ENCODE measurements around the gene GRIN2B.

GRIN2B gene

DNA sequence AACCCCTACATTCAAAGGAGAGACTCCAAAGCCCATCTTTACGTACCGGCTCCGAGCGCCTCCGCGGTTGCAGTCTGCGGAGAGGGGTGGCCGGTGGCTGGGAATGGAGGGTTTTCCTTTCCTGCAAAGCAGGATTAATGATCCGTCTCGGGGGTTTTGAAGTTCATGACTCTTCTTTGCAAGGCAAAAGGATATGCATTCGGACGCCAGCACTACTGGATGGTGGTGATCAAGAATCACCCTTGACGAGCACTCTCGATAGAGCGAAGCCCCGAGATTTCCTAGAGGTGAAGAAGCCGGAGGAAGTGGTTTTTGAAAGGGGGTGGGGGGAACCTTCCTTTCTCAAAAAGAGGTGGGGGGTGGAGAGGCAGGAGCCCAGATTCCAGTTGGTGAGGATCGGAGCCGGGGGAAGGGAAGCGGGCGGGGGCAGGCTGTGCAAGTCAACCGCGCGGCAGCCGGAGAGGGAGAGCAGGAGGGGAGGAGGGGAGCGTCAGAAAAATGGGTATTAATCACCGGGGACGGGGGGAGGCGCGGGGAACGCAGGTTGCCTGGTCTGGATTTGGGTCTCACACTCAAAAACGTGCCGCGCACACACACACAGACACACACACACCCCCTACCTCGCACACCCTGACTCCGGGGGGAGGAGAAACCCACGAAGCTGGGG lies at the start of gene GRIN2B:
GRIN2B (minus strand) TSS at position 307 of the 667 bp plus-strand sequence. CDS start 115,394 bp downstream, outside the sequence.
- no peak for DNase-seq (ENCODE audit: low read depth)

DNA sequence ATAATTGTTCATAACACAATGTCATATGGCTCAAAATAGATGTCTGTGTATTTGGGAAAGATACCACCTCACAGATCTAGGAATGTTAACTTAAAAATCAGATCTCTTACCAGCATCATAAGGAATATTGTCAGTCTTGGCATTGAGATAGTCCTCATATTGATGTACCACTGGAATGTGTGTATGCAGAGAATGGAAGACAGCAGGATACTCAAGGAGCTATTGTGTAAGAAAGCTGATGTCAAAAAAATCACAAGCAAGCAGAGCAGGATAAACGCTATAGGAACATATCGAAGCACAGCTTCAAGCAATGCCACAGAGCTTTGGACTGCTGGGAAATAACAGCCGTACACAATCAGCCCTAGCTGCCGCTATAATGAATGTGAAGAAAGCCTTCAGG lies 45.1 kb upstream of the GRIN2B start:
- DNase-seq (ENCODE audit: low read depth) = no peak

DNA sequence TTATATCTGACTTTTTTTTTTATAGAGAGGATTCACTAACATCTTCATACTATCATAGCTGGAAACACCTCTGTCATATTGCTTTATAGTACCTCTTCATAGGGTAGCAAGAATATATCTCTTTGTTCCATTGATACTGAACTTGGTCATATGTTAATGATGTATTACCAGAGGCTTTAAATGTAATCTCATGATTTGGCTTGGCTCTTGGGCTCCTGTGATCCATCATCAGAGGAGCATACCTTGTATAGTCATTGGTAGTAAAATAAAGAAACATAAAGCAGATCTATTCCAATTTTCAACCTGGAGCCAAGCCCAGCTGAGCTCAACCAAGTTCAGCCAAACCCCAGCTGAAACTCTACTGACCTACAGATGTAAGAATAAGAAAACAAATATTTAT lies 43.2 kb upstream of the GRIN2B start:
- DNase-seq (ENCODE audit: low read depth) = no peak

DNA sequence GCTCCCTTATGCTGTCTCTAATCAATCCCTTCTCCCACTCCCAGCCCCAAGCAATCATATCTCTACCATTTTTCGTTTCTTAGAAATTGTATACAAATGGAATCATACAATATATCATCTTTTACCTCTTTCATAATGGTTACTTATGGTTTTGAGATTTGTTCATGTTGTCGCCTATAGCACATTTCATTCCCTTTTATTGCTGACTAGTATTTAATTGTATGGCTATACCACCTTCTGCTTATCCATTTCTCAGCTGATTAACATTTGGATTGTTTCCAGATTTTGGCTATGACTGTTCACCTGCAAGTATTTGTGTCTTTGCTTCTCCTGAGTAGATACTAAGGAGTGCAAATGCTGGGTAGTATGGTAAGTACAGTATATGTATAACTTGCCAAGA lies 36.7 kb upstream of the GRIN2B start:
- no peak for DNase-seq (ENCODE audit: low read depth)

DNA sequence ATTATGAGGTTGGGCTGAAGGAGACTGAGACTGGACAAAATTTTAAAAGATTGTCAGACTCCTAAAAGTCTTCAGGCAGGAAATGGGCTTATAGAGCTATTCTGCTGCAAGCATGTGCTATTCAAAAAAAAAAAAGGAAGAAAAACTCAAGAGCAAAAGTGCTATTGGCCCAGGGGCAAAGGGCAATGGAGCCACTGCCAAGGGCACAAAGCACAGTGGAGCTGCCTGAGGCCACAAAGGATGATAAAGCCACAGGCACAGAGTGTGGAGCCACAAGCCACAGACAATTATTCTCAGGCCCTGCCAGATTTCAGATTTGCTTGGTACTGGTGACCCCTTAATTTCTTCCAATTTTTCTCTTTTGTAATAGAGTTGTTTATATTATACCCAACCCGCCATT lies 29.6 kb upstream of the GRIN2B start:
- DNase-seq (ENCODE audit: low read depth) = no peak

DNA sequence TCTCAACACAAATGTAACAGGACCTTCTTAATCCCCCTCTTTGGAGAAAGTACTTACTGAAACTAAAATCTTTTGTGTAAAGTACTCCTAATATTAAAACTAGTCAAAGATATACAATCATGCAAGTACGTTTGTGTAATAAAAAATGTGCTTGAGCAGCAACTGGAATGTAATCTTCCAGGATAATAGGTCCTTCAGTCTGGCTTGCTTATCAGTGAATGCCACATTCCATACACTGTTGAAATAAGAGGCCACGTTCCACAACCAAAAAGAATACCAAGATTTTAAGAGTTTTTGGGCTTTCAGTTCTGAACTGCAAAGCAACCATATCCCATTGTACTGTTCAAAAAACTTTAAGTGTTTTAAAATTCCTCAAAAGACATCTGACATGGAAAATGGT lies 26.2 kb upstream of the GRIN2B start:
- no peak for DNase-seq (ENCODE audit: low read depth)

DNA sequence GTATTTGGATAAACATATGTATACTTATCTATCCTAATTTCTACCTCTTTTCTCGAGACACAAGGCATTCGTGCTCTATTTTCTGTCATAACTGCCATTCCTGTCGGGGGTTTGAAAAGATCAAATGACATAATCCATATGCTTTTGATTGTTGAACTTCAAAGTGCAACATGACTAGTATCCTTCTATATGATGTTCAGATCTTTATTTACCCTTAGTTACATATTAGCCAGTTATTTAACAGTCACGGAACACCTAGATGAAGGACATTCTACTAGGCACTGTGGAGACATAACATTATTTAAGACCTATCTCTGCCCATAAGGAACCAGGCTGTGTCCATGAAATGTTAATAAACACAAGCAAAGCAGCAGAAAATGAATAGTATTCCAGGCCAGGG lies 11.2 kb upstream of the GRIN2B start:
- DNase-seq (ENCODE audit: low read depth) = no peak

DNA sequence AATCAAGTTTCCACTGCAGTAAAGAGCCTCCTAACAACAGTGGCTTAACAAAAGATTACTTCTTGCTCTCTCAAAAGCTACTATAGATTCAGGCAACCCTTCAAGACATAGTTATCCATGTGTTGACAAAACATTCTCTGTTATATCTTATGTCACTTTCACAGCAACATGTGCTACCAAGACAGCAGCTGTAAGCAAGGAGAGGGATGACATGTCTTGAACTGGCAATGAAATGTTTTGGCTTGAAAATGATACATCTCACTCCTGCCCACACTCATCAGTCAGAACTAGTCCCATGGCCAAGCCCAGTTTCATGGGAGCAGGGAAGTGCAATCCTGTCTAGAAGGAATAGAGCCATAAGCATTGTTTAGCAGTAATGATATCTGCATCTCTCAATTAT lies 10.7 kb upstream of the GRIN2B start:
- no peak for DNase-seq (ENCODE audit: low read depth)

DNA sequence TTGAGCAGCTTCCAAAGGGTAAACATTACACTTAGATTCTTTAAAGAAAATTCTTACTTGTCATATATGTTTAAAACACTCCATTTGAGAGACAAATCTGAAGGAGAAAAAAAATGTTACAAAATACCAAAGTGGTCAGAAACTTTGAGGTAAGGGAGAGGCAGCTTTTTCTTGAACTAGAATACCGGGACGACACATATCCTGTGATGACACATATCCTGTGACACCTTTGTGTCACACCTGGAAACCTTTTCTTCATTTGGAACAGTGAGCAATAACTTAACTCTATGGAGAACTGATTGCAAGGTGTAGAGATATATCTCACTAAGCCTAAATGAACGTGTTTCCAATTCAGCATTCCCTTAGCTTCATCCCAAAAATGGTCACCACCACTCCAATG lies 4.6 kb upstream of the GRIN2B start:
- DNase-seq (ENCODE audit: low read depth) = no peak

DNA sequence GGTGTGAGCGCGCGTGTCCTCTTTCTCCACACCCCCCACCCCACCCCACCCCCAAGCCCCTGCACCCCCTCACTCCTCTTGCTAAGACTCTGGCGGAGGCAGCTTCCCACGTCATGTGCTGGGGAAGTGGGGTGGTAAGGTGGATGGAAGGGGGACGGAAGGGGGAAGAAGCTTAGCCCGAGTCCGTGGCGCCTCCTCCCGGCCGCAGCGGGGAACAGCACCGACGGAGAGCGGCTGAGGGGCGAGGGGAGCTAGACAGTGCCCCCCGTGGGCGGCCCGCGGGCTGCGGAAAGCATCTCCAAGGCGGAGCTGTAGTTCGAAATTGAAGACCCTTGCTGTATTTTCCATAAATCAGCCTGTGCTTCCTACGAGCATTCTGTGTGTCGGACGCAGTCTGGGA lies 588 bp upstream of the GRIN2B start:
- DNase-seq (ENCODE audit: low read depth) = no peak

DNA sequence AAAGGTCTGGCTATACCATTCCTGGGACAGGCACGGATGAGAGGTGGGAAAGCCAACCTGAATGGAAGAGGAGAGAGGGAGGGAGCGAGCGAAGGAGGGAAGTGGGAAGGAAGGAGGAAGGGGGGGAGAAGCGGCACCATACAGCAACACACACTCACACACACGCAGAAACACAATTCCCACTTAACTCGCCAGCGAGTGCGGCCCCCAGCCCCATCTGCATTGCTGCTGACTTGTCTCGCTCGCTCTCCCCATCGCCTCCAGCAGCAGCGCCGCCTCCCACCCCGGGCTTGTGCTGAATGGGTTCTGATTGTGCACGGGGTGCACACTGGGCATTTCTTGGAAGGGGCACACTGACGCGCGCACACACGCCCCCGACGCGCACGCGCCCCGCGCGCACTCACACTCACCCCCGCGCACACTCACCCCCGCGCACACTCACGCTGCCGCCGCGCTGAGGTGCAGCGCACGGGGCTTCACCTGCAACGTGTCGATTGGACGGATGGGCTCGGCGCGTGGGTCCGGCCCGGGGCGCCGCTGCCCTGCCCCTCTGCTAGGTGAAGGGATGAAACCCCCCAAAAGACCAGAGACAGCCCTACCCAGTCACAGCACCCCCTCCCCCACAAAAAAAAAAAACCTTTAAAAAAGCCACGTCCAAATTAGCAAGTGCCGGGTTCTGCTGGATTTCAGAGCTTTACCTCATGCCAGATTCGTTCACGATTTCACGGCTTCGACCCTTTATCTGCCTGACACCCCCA lies 685 bp downstream of the GRIN2B start:
- no peak for DNase-seq (ENCODE audit: low read depth)

DNA sequence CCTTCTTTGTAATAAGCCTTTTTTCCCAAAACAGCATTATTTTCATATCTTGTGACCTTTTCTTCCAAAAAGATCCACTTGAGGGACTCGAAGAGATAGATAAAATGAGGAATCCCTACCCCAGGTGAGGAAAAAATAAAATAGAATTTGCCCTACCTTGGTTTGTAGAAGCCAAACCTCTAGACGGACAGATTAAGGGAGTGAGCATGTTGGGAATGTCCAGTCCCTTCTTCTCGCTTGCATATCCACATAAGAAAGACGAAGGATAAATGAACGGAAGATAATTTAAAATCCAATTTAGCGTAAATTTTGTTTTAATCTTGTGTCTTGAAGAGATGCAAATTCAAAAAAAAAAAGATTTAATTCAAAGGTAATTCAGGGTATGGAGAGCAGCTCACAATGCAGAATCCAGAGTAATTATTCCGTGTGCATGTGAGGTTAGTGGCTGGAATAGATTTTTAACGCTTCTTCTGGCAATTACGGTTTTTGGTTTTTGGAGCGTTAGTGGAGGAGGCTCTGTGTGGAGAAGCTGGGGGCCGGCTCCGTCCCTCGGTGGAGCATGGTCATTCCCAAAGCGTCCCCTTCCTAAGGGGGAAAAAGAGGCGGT lies 1.5 kb downstream of the GRIN2B start:
- no peak for DNase-seq (ENCODE audit: low read depth)

DNA sequence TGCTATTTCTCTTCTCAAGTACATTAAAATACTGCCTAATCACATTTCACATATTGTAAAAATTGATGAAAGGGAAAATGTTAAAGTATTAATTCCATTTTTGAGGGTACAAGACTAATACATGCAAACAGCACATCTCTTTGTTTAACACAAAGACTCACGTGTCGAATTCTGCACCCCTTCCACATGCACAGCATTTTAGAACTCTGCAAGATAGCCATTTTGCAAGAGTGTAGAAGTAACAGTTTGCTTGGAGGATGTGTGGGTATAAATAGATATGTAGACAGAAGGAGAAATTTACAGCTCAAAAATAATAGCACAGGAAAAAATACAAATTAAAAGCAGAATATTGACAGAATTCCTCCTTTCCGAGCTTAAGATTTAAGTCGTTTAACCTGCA lies 2.5 kb downstream of the GRIN2B start:
- DNase-seq (ENCODE audit: low read depth) = no peak

DNA sequence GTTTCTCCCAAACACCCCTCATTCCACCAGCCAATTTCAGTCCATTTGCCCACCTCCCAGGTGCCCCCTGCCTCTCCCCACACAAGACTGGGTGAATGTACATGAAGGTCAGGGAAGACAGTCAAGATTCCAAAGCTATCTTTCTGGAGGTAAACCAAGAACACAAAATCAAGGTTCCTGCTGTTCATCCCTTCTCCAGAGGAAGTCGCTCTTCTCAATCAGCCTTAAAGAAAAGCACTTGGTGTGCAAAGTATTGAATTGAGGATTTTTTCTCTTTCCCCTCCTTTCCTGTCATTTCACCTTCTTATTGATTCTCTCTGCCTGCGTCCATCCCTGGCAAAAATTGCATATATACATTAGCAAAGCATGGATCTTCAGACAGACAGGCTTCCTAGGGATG lies 4.5 kb downstream of the GRIN2B start:
- DNase-seq (ENCODE audit: low read depth) = no peak

DNA sequence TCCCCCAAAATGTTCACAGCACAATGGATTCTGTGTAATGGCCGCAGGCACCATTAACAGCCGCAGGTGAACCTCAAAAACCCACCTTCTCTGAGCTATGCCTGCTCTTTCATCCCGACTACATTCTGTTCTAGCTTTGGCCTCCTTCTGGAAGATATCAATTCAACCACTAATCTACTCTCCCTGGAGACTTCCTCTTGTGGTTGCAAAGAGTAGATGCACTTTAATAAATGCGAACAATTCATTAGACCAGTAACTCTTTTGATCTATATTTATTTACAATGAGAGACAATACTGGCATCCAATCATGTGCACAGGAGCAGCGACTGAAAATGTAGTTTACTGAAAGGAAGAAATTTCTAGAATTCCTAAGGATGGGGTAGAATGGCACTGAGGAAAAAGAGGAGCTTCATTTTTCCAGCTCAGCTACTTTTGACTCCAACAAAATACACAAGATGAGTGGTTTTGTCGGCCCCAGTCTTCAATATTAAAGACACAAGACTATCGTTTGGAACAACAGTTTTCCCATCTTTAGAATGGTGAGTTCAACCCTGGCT lies 5.3 kb downstream of the GRIN2B start:
- DNase-seq (ENCODE audit: low read depth) = no peak

DNA sequence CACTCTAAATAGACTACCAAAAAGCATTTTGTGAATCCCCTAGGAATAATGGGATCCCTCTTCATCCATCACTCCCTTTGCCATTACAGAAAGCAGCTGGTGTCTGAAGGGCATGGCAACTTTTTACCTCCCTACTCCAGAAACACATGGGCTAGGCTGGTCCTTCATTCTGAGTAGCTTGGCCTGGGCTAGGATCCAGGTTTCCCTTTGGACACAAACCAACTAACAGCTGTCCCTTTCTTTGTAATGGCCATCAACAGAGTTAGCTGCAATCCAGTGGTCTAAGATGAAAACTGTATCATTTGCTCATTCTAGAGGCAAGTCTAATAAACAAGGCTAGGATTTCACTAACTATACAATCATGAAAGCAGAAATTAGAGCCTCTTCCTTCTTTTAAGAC lies 7.4 kb downstream of the GRIN2B start:
- DNase-seq (ENCODE audit: low read depth) = no peak

DNA sequence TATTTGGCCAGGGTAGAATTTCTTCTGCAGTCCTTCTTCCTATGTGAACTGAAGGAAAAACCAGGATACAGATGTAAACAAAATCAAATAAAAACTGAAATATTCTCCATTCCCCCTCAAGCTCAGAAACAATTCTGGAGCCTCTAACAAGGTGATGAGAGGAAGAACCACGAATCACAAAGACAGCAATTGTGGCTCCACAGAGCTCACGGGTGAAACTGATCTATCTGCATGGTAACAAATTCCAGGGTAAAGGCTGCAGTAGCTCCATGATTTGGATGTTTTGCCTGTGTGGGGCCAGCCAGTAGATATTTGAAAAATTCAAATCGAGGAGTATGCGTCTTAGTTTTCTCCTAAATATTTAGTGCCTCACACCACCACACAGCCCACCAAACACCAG lies 10.6 kb downstream of the GRIN2B start:
- no peak for DNase-seq (ENCODE audit: low read depth)

DNA sequence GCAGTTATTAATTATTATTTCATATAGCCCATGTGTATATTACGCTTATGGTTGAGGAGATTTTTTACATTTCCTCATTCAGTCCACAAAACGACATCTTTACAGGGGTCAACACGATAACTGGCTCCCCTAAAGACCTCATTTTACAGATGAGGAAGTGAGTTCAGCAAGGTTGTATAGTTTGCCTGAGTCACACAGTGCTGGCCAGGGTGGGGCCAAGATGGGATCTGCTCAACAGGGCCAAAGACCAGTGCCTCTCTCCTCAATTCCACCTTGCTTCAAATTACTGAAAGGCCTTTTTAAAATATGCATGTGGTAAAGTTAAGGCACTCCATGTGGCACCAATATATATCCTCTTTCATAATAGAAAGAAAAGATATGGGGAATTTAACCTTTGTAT lies 13.1 kb downstream of the GRIN2B start:
- no peak for DNase-seq (ENCODE audit: low read depth)

DNA sequence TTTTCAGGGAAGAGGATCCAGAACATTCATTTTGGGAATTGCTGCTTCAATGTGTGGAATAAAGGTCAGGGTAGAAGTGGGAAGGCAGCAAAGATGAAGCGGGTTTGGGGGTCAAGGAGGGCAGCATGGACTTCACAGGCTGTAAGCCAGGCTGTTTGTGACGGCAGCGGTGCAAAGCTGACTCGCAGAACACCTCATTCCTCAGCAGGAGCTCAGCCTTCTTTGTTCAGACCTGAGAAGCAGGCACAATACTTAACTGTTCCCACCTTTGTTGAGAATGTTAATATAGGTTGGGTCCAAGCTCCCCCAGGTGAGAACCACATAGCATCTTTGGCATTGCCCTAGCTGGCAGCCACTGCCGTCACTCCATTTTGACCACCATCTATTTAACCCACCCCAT lies 16.7 kb downstream of the GRIN2B start:
- DNase-seq (ENCODE audit: low read depth) = no peak

DNA sequence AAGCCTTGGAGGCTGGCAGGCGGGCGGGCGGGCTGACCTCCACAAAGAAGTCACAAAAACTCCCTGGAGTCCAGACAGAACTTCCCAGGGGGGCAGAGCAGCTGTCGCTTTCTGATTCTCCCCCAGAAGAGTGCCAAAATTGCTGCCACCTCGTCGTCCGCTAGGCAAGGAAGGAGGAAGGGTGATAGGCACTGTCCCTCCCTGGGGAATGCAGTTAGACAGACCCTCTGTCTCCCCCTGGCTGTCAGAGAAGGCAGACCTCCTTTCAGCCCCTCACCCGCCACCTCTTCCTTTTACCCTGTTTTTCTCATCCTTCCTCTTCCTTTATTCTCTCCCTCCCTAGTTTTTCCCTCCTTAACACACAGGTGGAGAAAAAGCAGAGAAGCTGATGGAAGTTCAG lies 18.7 kb downstream of the GRIN2B start:
- no peak for DNase-seq (ENCODE audit: low read depth)

DNA sequence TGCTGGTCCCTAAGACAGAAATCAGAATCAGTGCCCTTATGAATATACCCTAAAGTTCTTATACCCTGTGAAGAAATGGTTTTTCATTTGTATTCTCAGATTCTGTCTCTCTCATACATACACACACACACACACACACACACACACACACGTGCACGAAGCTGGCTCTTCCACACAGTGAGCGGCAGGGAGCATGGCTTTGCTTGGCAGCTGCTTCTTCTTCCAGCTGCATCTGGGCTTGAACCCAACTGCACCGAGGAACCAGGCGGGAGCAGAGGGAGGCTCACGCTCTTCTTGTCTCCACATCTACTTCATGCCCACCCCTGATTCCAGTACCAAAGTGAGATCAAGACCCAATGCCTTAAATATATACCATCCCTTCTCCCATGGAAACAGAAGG lies 19.4 kb downstream of the GRIN2B start:
- no peak for DNase-seq (ENCODE audit: low read depth)

DNA sequence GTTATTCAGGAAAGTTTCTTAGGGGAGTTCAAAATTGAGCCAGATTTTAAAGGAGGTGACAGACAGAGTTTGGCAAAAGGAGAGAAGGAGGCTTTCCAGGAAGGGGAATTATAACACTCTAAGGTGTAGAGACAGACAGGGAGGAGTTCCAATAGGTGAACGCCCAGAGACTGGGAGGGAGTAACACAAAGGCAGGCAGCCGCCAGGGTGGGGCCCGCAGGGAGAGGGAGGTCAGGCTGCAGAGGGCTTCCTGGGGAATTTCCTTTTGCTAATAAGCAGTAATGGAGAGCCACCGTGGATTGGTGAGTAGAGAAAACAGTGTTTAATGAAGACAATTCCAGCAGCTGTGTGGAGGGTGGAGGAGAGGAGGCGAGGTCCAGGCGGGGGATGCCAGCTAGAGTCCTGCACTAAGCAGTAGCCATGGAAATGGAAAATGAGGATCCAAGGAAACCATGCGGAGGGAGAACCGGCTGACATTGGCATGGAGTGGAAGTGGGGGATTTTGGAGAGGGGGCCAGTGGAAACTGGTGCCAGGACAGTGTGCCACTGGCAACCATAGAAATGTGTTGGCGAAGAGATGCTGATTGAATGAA lies 22.2 kb downstream of the GRIN2B start:
- no peak for DNase-seq (ENCODE audit: low read depth)

DNA sequence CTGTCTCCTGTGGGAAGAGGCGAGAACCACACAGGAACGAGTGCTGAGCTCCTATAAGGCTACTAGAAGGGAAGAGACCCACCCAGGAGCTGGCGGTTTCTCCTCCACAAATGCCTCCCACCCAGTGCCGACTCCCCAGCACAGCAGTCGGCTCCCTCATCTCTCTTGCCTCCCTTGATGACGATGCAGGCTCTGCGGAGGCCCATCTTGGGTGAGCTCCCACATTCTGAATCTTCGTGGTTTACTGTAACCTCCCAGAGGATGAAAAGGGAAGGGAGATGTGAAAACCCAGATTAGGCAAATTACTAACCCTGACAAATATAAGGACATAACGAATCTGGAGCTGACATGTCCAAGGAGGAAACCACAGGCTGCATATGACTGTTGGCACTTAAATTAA lies 23.8 kb downstream of the GRIN2B start:
- DNase-seq (ENCODE audit: low read depth) = no peak
